PC-3 (cell line): ENCODE data around the gene PPP6R2.

Source experiments
- EZH2 ChIP-seq: fragments of 300-600 bp; sonication (generic); IDR thresholded peaks from one replicate; pipeline ENCODE4 v1.6.1; 2017; ENCODE audit warnings: antibody characterized with exemption, mild to moderate bottlenecking, low read length; ENCODE audit not compliant: unreplicated experiment
- EZH2phosphoT487 ChIP-seq: fragments of 300-600 bp; sonication (generic); IDR thresholded peaks from 2 replicates; pipeline ENCODE4 v1.6.1; 2018; ENCODE audit warnings: mild to moderate bottlenecking, antibody characterized with exemption, low read length, borderline replicate concordance
- TF ChIP-seq, protein P1 (sequence below): fragments of 300-600 bp; sonication (generic); conservative IDR thresholded peaks from 2 replicates; pipeline ENCODE4 v1.5.1; 2017; ENCODE audit warnings: antibody characterized with exemption, low read depth, mild to moderate bottlenecking, low read length

DNA sequence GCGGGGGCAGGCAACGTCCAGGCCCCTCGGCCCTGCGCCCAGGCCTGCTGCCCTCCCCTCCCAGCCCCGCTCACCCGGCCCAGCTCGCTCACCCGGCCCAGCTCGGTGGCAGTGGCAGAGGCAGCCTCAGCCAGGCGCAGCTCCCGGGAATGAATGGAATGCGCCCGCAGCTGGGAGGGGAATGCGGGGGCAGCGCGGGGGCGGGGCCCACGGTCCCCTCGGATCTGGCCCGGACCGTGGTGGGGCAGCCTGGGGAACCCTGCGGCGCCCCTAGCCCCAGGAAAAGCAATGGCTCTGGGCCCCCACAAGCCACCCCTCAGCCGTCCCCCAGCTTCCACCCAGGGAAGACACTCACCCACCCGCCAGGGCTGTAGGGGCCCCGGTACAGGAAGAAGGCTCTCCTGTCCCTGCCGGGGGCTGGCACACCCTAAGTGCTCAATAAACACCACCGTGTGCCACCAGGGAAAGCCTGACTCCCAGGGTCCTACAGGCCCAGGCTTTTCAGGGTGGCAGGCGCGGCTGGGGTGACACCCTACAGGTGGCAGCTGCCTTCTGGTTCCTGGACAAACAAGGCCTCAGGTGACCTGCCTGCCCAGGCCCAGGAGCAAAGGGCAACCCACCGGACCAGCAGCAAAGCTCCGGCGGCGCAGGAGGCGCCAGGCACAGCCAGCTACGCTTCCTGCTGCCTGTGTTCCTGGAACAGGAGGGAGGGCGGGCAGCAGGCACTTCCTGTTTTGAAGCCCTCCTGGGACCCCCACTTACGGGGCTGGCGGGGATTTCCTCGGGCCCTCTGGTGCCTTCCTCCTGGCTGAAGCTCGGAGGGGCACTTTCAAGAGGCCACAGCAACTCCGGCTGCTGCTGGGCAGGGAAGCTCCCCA lies 49.4 kb upstream of the PPP6R2 start:
- TF ChIP-seq, protein P1, sequence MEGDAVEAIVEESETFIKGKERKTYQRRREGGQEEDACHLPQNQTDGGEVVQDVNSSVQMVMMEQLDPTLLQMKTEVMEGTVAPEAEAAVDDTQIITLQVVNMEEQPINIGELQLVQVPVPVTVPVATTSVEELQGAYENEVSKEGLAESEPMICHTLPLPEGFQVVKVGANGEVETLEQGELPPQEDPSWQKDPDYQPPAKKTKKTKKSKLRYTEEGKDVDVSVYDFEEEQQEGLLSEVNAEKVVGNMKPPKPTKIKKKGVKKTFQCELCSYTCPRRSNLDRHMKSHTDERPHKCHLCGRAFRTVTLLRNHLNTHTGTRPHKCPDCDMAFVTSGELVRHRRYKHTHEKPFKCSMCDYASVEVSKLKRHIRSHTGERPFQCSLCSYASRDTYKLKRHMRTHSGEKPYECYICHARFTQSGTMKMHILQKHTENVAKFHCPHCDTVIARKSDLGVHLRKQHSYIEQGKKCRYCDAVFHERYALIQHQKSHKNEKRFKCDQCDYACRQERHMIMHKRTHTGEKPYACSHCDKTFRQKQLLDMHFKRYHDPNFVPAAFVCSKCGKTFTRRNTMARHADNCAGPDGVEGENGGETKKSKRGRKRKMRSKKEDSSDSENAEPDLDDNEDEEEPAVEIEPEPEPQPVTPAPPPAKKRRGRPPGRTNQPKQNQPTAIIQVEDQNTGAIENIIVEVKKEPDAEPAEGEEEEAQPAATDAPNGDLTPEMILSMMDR: no peak
- TF ChIP-seq EZH2 (no peak), EZH2phosphoT487 (no peak)
